K562 (cell line): Measurements from ENCODE around the gene SLC35E2B. TPM values are rescaled to one million over a fixed set of nuclear protein-coding genes. Genes with fewer than 3 reads are reported as not detected.
"Not testable (repeated sequence)": the region's sequence is repeated elsewhere in the genome, so short reads cannot be mapped to it uniquely, and the experiment has no call there.

Experiments used
- ATAC-seq: fragments of 200-7000 bp; cut with Tn5 transposase; 3 replicates; pipeline ENCODE4 v1.9.1; 2020; ENCODE audit warnings: moderate library complexity
- BruUV-seq: library from RNA; stranded (reverse); fragments of 400-500 nt; replicated peaks from 2 replicates; lab custom pipeline; 2021; lab: Mats Ljungman, UMichigan
- CTCF ChIA-PET: fragments of 300-600 bp; formaldehyde crosslinking; extraction: SDS; loops from one replicate; lab custom pipeline; 2021; ENCODE audit warnings: low intra/inter-chr PET ratio; lab: Yijun Ruan, JAX
- POLR2A ChIA-PET: fragments of 300-600, 350-650 bp; sonication (Branson Sonifier 250); formaldehyde crosslinking; extraction: SDS; loops from one replicate; lab custom pipeline; 2021; ENCODE audit warnings: antibody characterized with exemption, inconsistent platforms; lab: Yijun Ruan, JAX
- DNase-seq, 4 experiments: peaks; one replicate each; pipeline versions ENCODE4 v3.0.0 to v3.0.0-alpha.2; 2011 to 2018; ENCODE audit warnings: low spot score in 3 of 4, mixed read lengths in 3 of 4; ENCODE audit errors: extremely low read depth in 1 of 4
- FAIRE-seq: peaks from 2 replicates; lab custom pipeline; 2011; peaks lifted over from hg19 to GRCh38; lab: Jason Lieb, UNC
- H2AFZ ChIP-seq: 2 replicates; pipeline ENCODE4 v1.6.0; 2011; ENCODE audit warnings: low read depth, low read length, control low read depth, inconsistent platforms
- H3K27ac ChIP-seq: fragments of 200-600 bp; 3 replicates; pipeline ENCODE4 v1.8.0; 2011; ENCODE audit warnings: low read depth, mild to moderate bottlenecking, control low read depth, inconsistent platforms, low read length, moderate library complexity, mixed read lengths; ENCODE audit errors: extremely low read depth
- H3K27me3 ChIP-seq, 2 experiments: fragments of 300-600 bp in 1 of 2; 2 replicates in 1 of 2; 3 replicates in 1 of 2; pipeline versions ENCODE4 v1.6.0 to v1.8.0; 2011; ENCODE audit warnings: inconsistent platforms in 2 of 2, low read length in 2 of 2, mild to moderate bottlenecking in 1 of 2, mixed read lengths in 1 of 2, moderate library complexity in 1 of 2; ENCODE audit not compliant: control insufficient read depth in 2 of 2, insufficient read depth in 2 of 2
- H3K36me3 ChIP-seq: fragments of 300-600 bp; 3 replicates; pipeline ENCODE4 v1.8.0; 2011; ENCODE audit warnings: mild to moderate bottlenecking, low read length, inconsistent platforms; ENCODE audit not compliant: control insufficient read depth, insufficient read depth
- H3K4me1 ChIP-seq, 2 experiments: fragments of 200-600 bp in 1 of 2; replicated peaks in 1 of 2; 2 replicates in 1 of 2; 3 replicates in 1 of 2; pipeline versions ENCODE4 v1.5.1 to v1.8.0; 2011; ENCODE audit warnings: inconsistent platforms in 2 of 2, low read length in 2 of 2, mild to moderate bottlenecking in 1 of 2, mixed read lengths in 1 of 2, moderate library complexity in 1 of 2; ENCODE audit not compliant: control insufficient read depth in 2 of 2, insufficient read depth in 2 of 2
- H3K4me2 ChIP-seq: 2 replicates; pipeline ENCODE4 v1.6.1; 2011; ENCODE audit warnings: low read length, control low read depth, inconsistent platforms, mixed read lengths; ENCODE audit not compliant: insufficient read depth
- H3K4me3 ChIP-seq: fragments of 200-600 bp; sonication (generic), shearing (Covaris generic); 2 replicates; pipeline ENCODE4 v1.5.1; 2016; ENCODE audit warnings: control low read depth, inconsistent platforms
- H3K79me2 ChIP-seq: fragments of 200-600 bp; 3 replicates; pipeline ENCODE4 v1.8.0; 2011; ENCODE audit warnings: low read length, inconsistent platforms; ENCODE audit not compliant: control insufficient read depth, insufficient read depth
- H3K9ac ChIP-seq, 2 experiments: 2 replicates each; pipeline versions ENCODE4 v1.6.0 to v1.6.1; 2011; ENCODE audit warnings: low read depth in 2 of 2, low read length in 2 of 2, control low read depth in 1 of 2, inconsistent platforms in 1 of 2, mild to moderate bottlenecking in 1 of 2, mixed read lengths in 1 of 2; ENCODE audit not compliant: insufficient read depth in 1 of 2
- H3K9me1 ChIP-seq: one replicate; pipeline ENCODE4 v1.6.0; 2011; ENCODE audit warnings: inconsistent platforms, mild to moderate bottlenecking, low read length, moderate library complexity; ENCODE audit not compliant: control insufficient read depth, insufficient read depth
- H3K9me3 ChIP-seq: replicated peaks from 2 replicates; pipeline ENCODE4 v1.5.1; 2011; ENCODE audit warnings: low read depth, low read length, inconsistent platforms; ENCODE audit not compliant: control insufficient read depth, insufficient read depth
- H4K20me1 ChIP-seq: replicated peaks from 2 replicates; pipeline ENCODE4 v1.6.1; 2011; ENCODE audit warnings: low read length, inconsistent platforms, mixed read lengths; ENCODE audit not compliant: control insufficient read depth, insufficient read depth
- ATF7 ChIP-seq: fragments of 450-650 bp; IDR thresholded peaks from 2 replicates; pipeline ENCODE4 v1.7.1; 2014; ENCODE audit warnings: mild to moderate bottlenecking, moderate library complexity
- BCOR ChIP-seq: fragments of 450-650 bp; IDR thresholded peaks from 2 replicates; pipeline ENCODE4 v1.6.1; 2016
- CCNT2 ChIP-seq: IDR thresholded peaks from 2 replicates; pipeline ENCODE4 v1.6.1; 2011; ENCODE audit warnings: borderline replicate concordance, low read depth, mild to moderate bottlenecking, moderate library complexity, mixed read lengths, low read length; ENCODE audit not compliant: insufficient read length; ENCODE audit errors: extremely low read depth
- EP400 ChIP-seq: fragments of 450-650 bp; IDR thresholded peaks from 2 replicates; pipeline ENCODE4 v1.6.1; 2017; ENCODE audit warnings: antibody characterized with exemption, mild to moderate bottlenecking, moderate library complexity
- FIP1L1 ChIP-seq: fragments of 200-400 bp; formaldehyde crosslinking; IDR thresholded peaks from 2 replicates; pipeline ENCODE4 v1.6.1; 2018; ENCODE audit warnings: mild to moderate bottlenecking, low read depth, low read length; ENCODE audit not compliant: poor library complexity, severe bottlenecking
- GABPB1 ChIP-seq: sonication (generic); formaldehyde crosslinking; IDR thresholded peaks from 2 replicates; pipeline ENCODE4 v1.8.0; 2022; ENCODE audit warnings: mild to moderate bottlenecking, missing genetic modification reagents
- L3MBTL2 ChIP-seq: fragments of 450-650 bp; IDR thresholded peaks from 2 replicates; pipeline ENCODE4 v1.6.1; 2016; ENCODE audit warnings: mild to moderate bottlenecking, moderate library complexity
- MAZ ChIP-seq, 2 experiments: fragments of 450-650 bp in 1 of 2; sonication (generic) in 1 of 2; formaldehyde crosslinking; IDR thresholded peaks in 1 of 2; conservative IDR thresholded peaks in 1 of 2; 2 replicates each; pipeline versions ENCODE4 v1.4.0 to v1.5.0; 2020; ENCODE audit warnings: mild to moderate bottlenecking in 1 of 2, missing genetic modification reagents in 1 of 2
- PHF8 ChIP-seq: fragments of 200-600 bp; sonication (generic); IDR thresholded peaks from 2 replicates; pipeline ENCODE4 v1.6.1; 2012; ENCODE audit warnings: mixed run types, mild to moderate bottlenecking, inconsistent platforms, low read length, moderate library complexity, borderline replicate concordance
- POLR2A ChIP-seq: fragments of 450-650 bp; conservative IDR thresholded peaks from 2 replicates; pipeline ENCODE4 v1.6.1; 2016
- POLR2G ChIP-seq: fragments of 200-400 bp; formaldehyde crosslinking; IDR thresholded peaks from 2 replicates; pipeline ENCODE4 v1.6.1; 2017; ENCODE audit warnings: low read depth, mild to moderate bottlenecking, antibody characterized with exemption, low read length, moderate library complexity
- RB1 ChIP-seq: fragments of 450-650 bp; IDR thresholded peaks from 2 replicates; pipeline ENCODE4 v1.6.1; 2017; ENCODE audit warnings: low read depth, mild to moderate bottlenecking
- RBFOX2 ChIP-seq: fragments of 200-400 bp; formaldehyde crosslinking; IDR thresholded peaks from 2 replicates; pipeline ENCODE4 v1.6.1; 2017; ENCODE audit warnings: low read depth, mild to moderate bottlenecking, low read length, moderate library complexity
- RBM25 ChIP-seq: fragments of 200-400 bp; formaldehyde crosslinking; IDR thresholded peaks from 2 replicates; pipeline ENCODE4 v1.6.1; 2018; ENCODE audit warnings: low read length, low read depth, moderate library complexity; ENCODE audit not compliant: severe bottlenecking
- SMAD4 ChIP-seq: fragments of 250-450 bp; sonication (Bioruptor Pico); conservative IDR thresholded peaks from 2 replicates; pipeline ENCODE4 v1.8.0; 2021; ENCODE audit warnings: inconsistent platforms, mild to moderate bottlenecking, moderate library complexity
- SUPT5H ChIP-seq: fragments of 450-650 bp; IDR thresholded peaks from 2 replicates; pipeline ENCODE4 v1.6.1; 2016
- TAF1 ChIP-seq: IDR thresholded peaks from 2 replicates; pipeline ENCODE4 v1.6.1; 2011; ENCODE audit warnings: mild to moderate bottlenecking, low read length, moderate library complexity; ENCODE audit not compliant: insufficient read depth, control insufficient read depth, severe bottlenecking; ENCODE audit errors: extremely low read depth
- ZFX ChIP-seq: sonication (generic); formaldehyde crosslinking; IDR thresholded peaks from 2 replicates; pipeline ENCODE4 v1.8.0; 2022; ENCODE audit warnings: mild to moderate bottlenecking, missing genetic modification reagents, moderate library complexity
- WGBS: fragments of 100-300 bp; shearing (Covaris generic); methylation state at CpG from one replicate; pipeline ENCODE4 v1.1.6; 2016; ENCODE audit warnings: low coverage, mixed read lengths; ENCODE audit not compliant: insufficient coverage; ENCODE audit errors: missing lambda C conversion rate; 5-methylcytosine and 5-hydroxymethylcytosine counted together
- in situ Hi-C: fragments of 300-500 bp; cut with MboI; formaldehyde crosslinking; loops from 4 replicates; pipeline ENCODE4 v1.15.0; 2018; ENCODE audit warnings: inconsistent platforms, mixed read lengths
- intact Hi-C: fragments of 100-400 bp; cut with micrococcal nuclease; formaldehyde crosslinking; loops from 2 replicates; pipeline ENCODE4 v1.14.2; 2022
- polyA plus RNA-seq, 8 experiments: library from polyadenylated mRNA; depleted of rRNA in 4 of 8; stranded (reverse) in 5 of 8; unstranded in 3 of 8; fragments of >200 nt; fragmentation: Nextera tagmentation in 2 of 8; fragmentation: Illumina TruSeq in 1 of 8; extraction: Ambion mirVana in 2 of 8; extraction: Trizol in 1 of 8; gene quantifications; 2 replicates each; pipeline versions ENCODE4 v1.2.1 to v1.2.3, GENCODE V29; 2011 to 2014; ENCODE audit warnings: inconsistent platforms in 1 of 8, missing spikeins in 1 of 8
- total RNA-seq, 7 experiments: library from RNA; depleted of rRNA in 6 of 7; stranded (reverse); fragments of >200 nt in 6 of 7; fragmentation: Illumina TruSeq in 2 of 7; extraction: Trizol in 2 of 7; gene quantifications; 2 replicates each; pipeline versions ENCODE4 v1.2.1 to v1.2.3, GENCODE V29; 2011 to 2021; ENCODE audit warnings: low replicate concordance in 1 of 7
- TF ChIP-seq, protein P1 (sequence below), 2 experiments: IDR thresholded peaks; 2 replicates each; pipeline ENCODE4 v1.6.1; 2011; ENCODE audit warnings: borderline replicate concordance in 1 of 2, control low read depth in 1 of 2, low read depth in 1 of 2, low read length in 1 of 2, mild to moderate bottlenecking in 1 of 2, mixed read lengths in 1 of 2, moderate library complexity in 1 of 2; ENCODE audit not compliant: insufficient read depth in 1 of 2, insufficient read length in 1 of 2, poor library complexity in 1 of 2, severe bottlenecking in 1 of 2; ENCODE audit errors: extremely low read depth in 1 of 2
- TF ChIP-seq, protein P2 (sequence below): sonication (generic); formaldehyde crosslinking; IDR thresholded peaks from 2 replicates; pipeline ENCODE4 v1.8.0; 2022; ENCODE audit warnings: missing genetic modification reagents, mild to moderate bottlenecking, moderate library complexity, borderline replicate concordance

Gene SLC35E2B
- total and polyA plus RNA-seq, 9 of the 15 experiments (the other 6 are each of a cell fraction or from before 2014, with no cell fraction given), result 4.7 to 44.6 (median 20.7) TPM

DNA sequence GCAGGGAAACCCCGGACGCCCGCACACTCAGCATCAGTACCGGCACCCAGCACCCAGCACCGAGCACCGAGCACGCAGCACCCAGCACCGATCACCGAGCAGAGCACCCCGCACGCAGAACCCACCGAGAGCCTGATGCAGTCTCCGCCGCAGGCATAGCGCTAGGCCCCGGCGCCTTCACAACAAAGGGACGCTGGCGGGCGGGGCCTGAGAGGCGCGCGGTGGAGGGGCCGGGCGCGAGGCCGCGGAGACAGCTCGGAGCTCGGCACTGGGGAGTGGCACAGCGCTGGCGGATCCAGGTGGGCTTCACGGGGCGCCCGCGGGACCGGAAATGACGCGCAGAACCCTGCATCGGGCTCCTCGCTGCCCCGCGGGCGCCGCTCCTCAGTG lies 276 bp downstream of the SLC35E2B start:
- Histone ChIP-seq H3K4me1 (peaks cover 0 to 14% of the 10 kb centered on the region in 2 experiments; a peak in 2 of 5 replicates), H2AFZ (peak overlapping the region; percentile 72; the same call in 1 of the 2 replicates), H3K27ac (peak overlapping the region; percentile 86), H3K4me3 (peak overlapping the region; percentile 55), H3K9ac (peak overlapping the region; percentile 75 to 90; a peak in 3 of 4 replicates), H3K4me2 (peak overlapping the region; percentile 55; the same call in 1 of the 2 replicates)
- H4K20me1 ChIP-seq, intact Hi-C loops, H3K9me1 ChIP-seq, FAIRE-seq, CTCF ChIA-PET, H3K9me3 ChIP-seq, H3K27me3 ChIP-seq, H3K79me2 ChIP-seq, in situ Hi-C loops, POLR2A ChIA-PET, H3K36me3 ChIP-seq: not testable (repeated sequence)
- peak; percentile 89 for ATAC-seq
- 0% methylated on average over 29 of the region's 45 CpGs for WGBS
- peak in 1 of 4 experiments; percentile 81 for DNase-seq
- BruUV-seq, result TSS peak; percentile 77
- TF ChIP-seq EP400, result peak; percentile 21; the same call in 1 of the 2 replicates
- TF ChIP-seq, protein P1, sequence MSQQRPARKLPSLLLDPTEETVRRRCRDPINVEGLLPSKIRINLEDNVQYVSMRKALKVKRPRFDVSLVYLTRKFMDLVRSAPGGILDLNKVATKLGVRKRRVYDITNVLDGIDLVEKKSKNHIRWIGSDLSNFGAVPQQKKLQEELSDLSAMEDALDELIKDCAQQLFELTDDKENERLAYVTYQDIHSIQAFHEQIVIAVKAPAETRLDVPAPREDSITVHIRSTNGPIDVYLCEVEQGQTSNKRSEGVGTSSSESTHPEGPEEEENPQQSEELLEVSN (IDR thresholded peaks at IDR 0.05; ENCODE audit: borderline replicate concordance in 1 of 2, extremely low read depth in 1 of 2, insufficient read depth in 1 of 2, insufficient read length in 1 of 2, low read depth in 1 of 2, low read length in 1 of 2, poor library complexity in 1 of 2, severe bottlenecking in 1 of 2), result peak in 1 of 2 experiments; percentile 25
- TF ChIP-seq ATF7, result peak; percentile 17; the same call in 1 of the 2 replicates
- peak; percentile 80 to 86 for TF ChIP-seq MAZ (CRISPR knock-in tag; conservative IDR thresholded peaks at IDR 0.05 in 1 of 2, IDR thresholded peaks at IDR 0.05 in 1 of 2)
- TF ChIP-seq BCOR, result 0 out of 2 replicates have a peak, but pooled peaks have one; percentile 32
- peak; percentile 65 for TF ChIP-seq SMAD4 (CRISPR knock-in tag)
- peak; percentile 63 for TF ChIP-seq RBM25
- TF ChIP-seq POLR2A, result peak; percentile 47; the same call in 1 of the 2 replicates
- peak; percentile 22; the same call in 1 of the 2 replicates for TF ChIP-seq PHF8
- TF ChIP-seq FIP1L1, result peak; percentile 38
- peak; percentile 71; the same call in 1 of the 2 replicates for TF ChIP-seq GABPB1 (CRISPR knock-in tag)
- TF ChIP-seq, protein P2, sequence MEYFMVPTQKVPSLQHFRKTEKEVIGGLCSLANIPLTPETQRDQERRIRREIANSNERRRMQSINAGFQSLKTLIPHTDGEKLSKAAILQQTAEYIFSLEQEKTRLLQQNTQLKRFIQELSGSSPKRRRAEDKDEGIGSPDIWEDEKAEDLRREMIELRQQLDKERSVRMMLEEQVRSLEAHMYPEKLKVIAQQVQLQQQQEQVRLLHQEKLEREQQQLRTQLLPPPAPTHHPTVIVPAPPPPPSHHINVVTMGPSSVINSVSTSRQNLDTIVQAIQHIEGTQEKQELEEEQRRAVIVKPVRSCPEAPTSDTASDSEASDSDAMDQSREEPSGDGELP, result peak; percentile 53; the same call in 1 of the 2 replicates
- peak; percentile 34 for TF ChIP-seq TAF1
- peak; percentile 63 for TF ChIP-seq RBFOX2
- TF ChIP-seq ZFX (CRISPR knock-in tag), result peak; percentile 89
- peak; percentile 69 for TF ChIP-seq POLR2G
- 0 out of 2 replicates have a peak, but pooled peaks have one; percentile 23 for TF ChIP-seq RB1
- peak; percentile 55 for TF ChIP-seq L3MBTL2
- TF ChIP-seq CCNT2, result peak; percentile 39
- peak; percentile 44; the same call in 1 of the 2 replicates for TF ChIP-seq SUPT5H
